Tongue (tissue), 1 donor: ENCODE results near the gene FBXL3. TPM values are rescaled to one million over a fixed set of nuclear protein-coding genes. Genes with fewer than 3 reads are reported as not detected.

ENCODE experiments used
- total RNA-seq: library from RNA; depleted of rRNA; stranded (reverse); fragments of >200 nt; gene quantifications from one replicate; pipeline ENCODE4 v1.2.3, GENCODE V29; 2014

The FBXL3 gene
- total RNA-seq, 1 donor from 2014 or later = 89.9 TPM

Other genes starting within 250 kb of the FBXL3 start
- gene KCTD12, start 140.8 kb downstream of the FBXL3 start, total RNA-seq = 178 TPM
- not detected for gene ACOD1, start 78.6 kb downstream of the FBXL3 start, total RNA-seq
- 21.7 TPM for gene CLN5, start 35.1 kb downstream of the FBXL3 start, total RNA-seq